H1 (cell line): ENCODE measurements around the gene MGST3. TPM values are rescaled to one million over a fixed set of nuclear protein-coding genes. Genes with fewer than 3 reads are reported as not detected.

Experiments used
- ASH2L ChIP-seq: fragments of 200-600, 300-600 bp; sonication (generic); IDR thresholded peaks from one replicate; pipeline ENCODE4 v1.7.1; 2017; ENCODE audit warnings: low read length
- GABPA ChIP-seq: IDR thresholded peaks from 2 replicates; pipeline ENCODE4 v1.6.1; 2011; ENCODE audit warnings: mild to moderate bottlenecking, low read length, moderate library complexity, borderline replicate concordance; ENCODE audit not compliant: insufficient read depth
- SAP30 ChIP-seq: fragments of 300-600 bp; sonication (generic); IDR thresholded peaks from 2 replicates; pipeline ENCODE4 v1.7.1; 2012; ENCODE audit warnings: low read length, moderate library complexity, mild to moderate bottlenecking, inconsistent platforms; ENCODE audit not compliant: insufficient read depth, insufficient replicate concordance
- TAF7 ChIP-seq: optimal IDR thresholded peaks from 2 replicates; pipeline ENCODE3; 2011; ENCODE audit warnings: low read depth, mild to moderate bottlenecking, inconsistent platforms, low read length, moderate library complexity, borderline replicate concordance
- TBP ChIP-seq: IDR thresholded peaks from 2 replicates; pipeline ENCODE4 v1.6.1; 2011; ENCODE audit warnings: low read depth, low read length, improper control_type of control experiment
- TEAD4 ChIP-seq: IDR thresholded peaks from 2 replicates; pipeline ENCODE4 v1.6.1; 2012; ENCODE audit warnings: low read depth, low read length, inconsistent platforms, mixed read lengths
- polyA plus RNA-seq, 7 experiments: library from polyadenylated mRNA; depleted of rRNA in 3 of 7; stranded (reverse) in 5 of 7; unstranded in 2 of 7; fragments of >200 nt in 5 of 7; fragments of 200-250 nt in 2 of 7; gene quantifications; 1 replicate in 5 of 7; 2 replicates in 1 of 7; 4 replicates in 1 of 7; pipeline versions ENCODE4 v1.2.1 to v1.2.3, GENCODE V29; 2011 to 2013; ENCODE audit warnings: missing spikeins in 2 of 7, mixed read lengths in 2 of 7
- total RNA-seq: library from RNA; stranded (reverse); fragmentation: NEBNext Ultra II Directional; extraction: Animal tissue kit (Norgen Biotek cat#: 25700); gene quantifications from 2 replicates; pipeline ENCODE4 v1.2.1, GENCODE V29; 2021
- TF ChIP-seq, protein P1 (sequence below): fragments of 300-600 bp; sonication (generic); IDR thresholded peaks from 2 replicates; pipeline ENCODE4 v1.7.1; 2012; ENCODE audit warnings: low read length, moderate library complexity, mild to moderate bottlenecking, inconsistent platforms; ENCODE audit not compliant: insufficient replicate concordance

MGST3 gene
- total and polyA plus RNA-seq, 2 of the 8 experiments (the other 6 are each of a cell fraction or from before 2014, with no cell fraction given) = 124 to 257 TPM

GRCh38 chr1:165605246-165605645 lies 25.8 kb upstream of the MGST3 start (continued):
- TF ChIP-seq, protein P1, sequence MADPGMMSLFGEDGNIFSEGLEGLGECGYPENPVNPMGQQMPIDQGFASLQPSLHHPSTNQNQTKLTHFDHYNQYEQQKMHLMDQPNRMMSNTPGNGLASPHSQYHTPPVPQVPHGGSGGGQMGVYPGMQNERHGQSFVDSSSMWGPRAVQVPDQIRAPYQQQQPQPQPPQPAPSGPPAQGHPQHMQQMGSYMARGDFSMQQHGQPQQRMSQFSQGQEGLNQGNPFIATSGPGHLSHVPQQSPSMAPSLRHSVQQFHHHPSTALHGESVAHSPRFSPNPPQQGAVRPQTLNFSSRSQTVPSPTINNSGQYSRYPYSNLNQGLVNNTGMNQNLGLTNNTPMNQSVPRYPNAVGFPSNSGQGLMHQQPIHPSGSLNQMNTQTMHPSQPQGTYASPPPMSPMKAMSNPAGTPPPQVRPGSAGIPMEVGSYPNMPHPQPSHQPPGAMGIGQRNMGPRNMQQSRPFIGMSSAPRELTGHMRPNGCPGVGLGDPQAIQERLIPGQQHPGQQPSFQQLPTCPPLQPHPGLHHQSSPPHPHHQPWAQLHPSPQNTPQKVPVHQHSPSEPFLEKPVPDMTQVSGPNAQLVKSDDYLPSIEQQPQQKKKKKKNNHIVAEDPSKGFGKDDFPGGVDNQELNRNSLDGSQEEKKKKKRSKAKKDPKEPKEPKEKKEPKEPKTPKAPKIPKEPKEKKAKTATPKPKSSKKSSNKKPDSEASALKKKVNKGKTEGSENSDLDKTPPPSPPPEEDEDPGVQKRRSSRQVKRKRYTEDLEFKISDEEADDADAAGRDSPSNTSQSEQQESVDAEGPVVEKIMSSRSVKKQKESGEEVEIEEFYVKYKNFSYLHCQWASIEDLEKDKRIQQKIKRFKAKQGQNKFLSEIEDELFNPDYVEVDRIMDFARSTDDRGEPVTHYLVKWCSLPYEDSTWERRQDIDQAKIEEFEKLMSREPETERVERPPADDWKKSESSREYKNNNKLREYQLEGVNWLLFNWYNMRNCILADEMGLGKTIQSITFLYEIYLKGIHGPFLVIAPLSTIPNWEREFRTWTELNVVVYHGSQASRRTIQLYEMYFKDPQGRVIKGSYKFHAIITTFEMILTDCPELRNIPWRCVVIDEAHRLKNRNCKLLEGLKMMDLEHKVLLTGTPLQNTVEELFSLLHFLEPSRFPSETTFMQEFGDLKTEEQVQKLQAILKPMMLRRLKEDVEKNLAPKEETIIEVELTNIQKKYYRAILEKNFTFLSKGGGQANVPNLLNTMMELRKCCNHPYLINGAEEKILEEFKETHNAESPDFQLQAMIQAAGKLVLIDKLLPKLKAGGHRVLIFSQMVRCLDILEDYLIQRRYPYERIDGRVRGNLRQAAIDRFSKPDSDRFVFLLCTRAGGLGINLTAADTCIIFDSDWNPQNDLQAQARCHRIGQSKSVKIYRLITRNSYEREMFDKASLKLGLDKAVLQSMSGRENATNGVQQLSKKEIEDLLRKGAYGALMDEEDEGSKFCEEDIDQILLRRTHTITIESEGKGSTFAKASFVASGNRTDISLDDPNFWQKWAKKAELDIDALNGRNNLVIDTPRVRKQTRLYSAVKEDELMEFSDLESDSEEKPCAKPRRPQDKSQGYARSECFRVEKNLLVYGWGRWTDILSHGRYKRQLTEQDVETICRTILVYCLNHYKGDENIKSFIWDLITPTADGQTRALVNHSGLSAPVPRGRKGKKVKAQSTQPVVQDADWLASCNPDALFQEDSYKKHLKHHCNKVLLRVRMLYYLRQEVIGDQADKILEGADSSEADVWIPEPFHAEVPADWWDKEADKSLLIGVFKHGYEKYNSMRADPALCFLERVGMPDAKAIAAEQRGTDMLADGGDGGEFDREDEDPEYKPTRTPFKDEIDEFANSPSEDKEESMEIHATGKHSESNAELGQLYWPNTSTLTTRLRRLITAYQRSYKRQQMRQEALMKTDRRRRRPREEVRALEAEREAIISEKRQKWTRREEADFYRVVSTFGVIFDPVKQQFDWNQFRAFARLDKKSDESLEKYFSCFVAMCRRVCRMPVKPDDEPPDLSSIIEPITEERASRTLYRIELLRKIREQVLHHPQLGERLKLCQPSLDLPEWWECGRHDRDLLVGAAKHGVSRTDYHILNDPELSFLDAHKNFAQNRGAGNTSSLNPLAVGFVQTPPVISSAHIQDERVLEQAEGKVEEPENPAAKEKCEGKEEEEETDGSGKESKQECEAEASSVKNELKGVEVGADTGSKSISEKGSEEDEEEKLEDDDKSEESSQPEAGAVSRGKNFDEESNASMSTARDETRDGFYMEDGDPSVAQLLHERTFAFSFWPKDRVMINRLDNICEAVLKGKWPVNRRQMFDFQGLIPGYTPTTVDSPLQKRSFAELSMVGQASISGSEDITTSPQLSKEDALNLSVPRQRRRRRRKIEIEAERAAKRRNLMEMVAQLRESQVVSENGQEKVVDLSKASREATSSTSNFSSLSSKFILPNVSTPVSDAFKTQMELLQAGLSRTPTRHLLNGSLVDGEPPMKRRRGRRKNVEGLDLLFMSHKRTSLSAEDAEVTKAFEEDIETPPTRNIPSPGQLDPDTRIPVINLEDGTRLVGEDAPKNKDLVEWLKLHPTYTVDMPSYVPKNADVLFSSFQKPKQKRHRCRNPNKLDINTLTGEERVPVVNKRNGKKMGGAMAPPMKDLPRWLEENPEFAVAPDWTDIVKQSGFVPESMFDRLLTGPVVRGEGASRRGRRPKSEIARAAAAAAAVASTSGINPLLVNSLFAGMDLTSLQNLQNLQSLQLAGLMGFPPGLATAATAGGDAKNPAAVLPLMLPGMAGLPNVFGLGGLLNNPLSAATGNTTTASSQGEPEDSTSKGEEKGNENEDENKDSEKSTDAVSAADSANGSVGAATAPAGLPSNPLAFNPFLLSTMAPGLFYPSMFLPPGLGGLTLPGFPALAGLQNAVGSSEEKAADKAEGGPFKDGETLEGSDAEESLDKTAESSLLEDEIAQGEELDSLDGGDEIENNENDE = no peak
- TF ChIP-seq GABPA (no peak), ASH2L (no peak), TAF7 (no peak), TBP (no peak), TEAD4 (no peak), SAP30 (no peak)
